Adrenal gland (tissue), 5 donors: ENCODE results near the gene CLMP.

ENCODE experiments used
- POLR2A ChIP-seq, 2 donors: fragments of 450-650 bp; IDR thresholded peaks; one replicate each; pipeline ENCODE4 v1.6.1; 2017; ENCODE audit warnings: antibody characterized with exemption in 2 of 2, mild to moderate bottlenecking in 2 of 2, moderate library complexity in 1 of 2
- TF ChIP-seq, protein P1 (sequence below), 6 experiments: fragments of 450-650 bp in 4 of 6; fragments of 200-600 bp in 2 of 6; sonication (generic) in 1 of 6; IDR thresholded peaks; 1 replicate in 5 of 6; 2 replicates in 1 of 6; pipeline versions ENCODE4 v1.5.1 to v1.8.0; 2016 to 2021; ENCODE audit warnings: antibody characterized with exemption in 6 of 6, mild to moderate bottlenecking in 2 of 6, moderate library complexity in 1 of 6
- donor health status: DM: no; HTN: no; CAD: no.

DNA sequence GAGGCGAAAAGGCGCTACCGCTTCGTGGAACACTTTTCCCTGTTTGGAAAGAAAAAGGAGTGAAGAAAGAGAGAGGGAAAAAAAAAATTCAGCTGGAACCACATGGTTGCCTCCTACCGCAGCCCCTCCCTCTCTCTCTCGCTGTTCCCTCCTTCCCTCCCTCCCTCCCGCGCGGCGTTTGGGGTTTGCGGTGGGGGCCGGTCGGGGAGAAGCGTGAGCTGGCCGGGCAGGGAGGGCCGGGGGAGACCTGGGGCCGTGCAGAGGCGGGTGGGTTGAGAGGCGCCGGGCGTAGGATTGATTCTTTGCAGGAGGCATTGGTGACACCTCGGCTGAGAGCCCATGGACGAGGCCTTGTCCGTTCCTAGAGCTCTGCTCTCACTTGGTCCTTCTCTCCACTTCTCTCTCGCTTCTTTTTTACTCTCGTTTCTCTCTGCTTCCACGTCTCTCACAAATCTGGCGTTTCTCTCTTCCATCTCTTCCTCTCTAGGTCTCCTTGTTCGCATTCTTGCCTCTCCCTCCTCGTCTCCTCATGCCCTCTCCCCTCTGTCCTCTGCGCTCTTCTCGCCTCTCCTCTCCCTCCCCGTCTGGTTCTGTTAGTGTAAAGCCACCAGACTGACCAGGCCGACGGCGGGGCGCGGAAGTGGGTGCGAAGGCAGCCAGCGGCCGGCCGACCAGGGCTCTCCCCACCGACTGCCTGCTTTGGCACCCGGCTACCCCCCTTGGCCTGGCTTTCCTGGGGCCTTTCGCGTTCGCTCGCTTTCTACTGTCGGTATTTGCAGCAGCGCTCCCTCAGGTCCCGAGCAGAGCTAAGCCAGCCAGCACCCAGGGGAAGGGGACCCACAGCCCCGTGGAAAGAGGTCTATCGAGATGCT is at the start of gene CLMP:
- TF ChIP-seq, protein P1, sequence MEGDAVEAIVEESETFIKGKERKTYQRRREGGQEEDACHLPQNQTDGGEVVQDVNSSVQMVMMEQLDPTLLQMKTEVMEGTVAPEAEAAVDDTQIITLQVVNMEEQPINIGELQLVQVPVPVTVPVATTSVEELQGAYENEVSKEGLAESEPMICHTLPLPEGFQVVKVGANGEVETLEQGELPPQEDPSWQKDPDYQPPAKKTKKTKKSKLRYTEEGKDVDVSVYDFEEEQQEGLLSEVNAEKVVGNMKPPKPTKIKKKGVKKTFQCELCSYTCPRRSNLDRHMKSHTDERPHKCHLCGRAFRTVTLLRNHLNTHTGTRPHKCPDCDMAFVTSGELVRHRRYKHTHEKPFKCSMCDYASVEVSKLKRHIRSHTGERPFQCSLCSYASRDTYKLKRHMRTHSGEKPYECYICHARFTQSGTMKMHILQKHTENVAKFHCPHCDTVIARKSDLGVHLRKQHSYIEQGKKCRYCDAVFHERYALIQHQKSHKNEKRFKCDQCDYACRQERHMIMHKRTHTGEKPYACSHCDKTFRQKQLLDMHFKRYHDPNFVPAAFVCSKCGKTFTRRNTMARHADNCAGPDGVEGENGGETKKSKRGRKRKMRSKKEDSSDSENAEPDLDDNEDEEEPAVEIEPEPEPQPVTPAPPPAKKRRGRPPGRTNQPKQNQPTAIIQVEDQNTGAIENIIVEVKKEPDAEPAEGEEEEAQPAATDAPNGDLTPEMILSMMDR (IDR thresholded peaks at IDR 0.05): no peak
- no peak for TF ChIP-seq POLR2A (IDR thresholded peaks at IDR 0.05)
